ENCODE data around the gene APPBP2.
"Not testable (repeated sequence)": the region's sequence is repeated elsewhere in the genome, so short reads cannot be mapped to it uniquely, and the experiment has no call there.

The APPBP2 gene

GRCh38 chr17:60524463-60525327, 1.3 kb downstream of the APPBP2 start:
- WGBS (ENCODE audit: insufficient coverage), result no CpG with 5 or more reads among the region's 9 CpGs
- ChIA-PET POLR2A (no interaction called here), CTCF (interaction anchor here (2.2 kb wide), 1 partner anchor 75 kb away, joined by 10 read pairs; the partner anchor contains the start of gene PPM1D)
- Histone ChIP-seq H3K4me3 (ENCODE audit: control insufficient read depth in 1 of 7, extremely low read depth in 1 of 7, insufficient read depth in 4 of 7, low read depth in 2 of 7, low read length in 6 of 7) (peak overlapping the region; percentile 86 to 100 (median 97)), H3K27ac (ENCODE audit: insufficient read depth in 1 of 2, low read depth in 1 of 2, low read length in 2 of 2, poor library complexity in 1 of 2, severe bottlenecking in 2 of 2) (peak overlapping the region; percentile 91 to 95), H3K4me1 (ENCODE audit: control extremely low read depth in 1 of 4, control insufficient read depth in 4 of 4, insufficient read depth in 4 of 4, low read length in 3 of 4) (peaks cover 15 to 29% (median 18%) of the 10 kb centered on the region in 4 experiments), H3K36me3 (ENCODE audit: control insufficient read depth in 4 of 4, insufficient read depth in 4 of 4, low read length in 3 of 4) (peaks cover 0 to 10% (median 6%) of the 10 kb centered on the region in 4 experiments), H3K27me3 (replicated peaks in 2 of 5; ENCODE audit: control insufficient read depth in 4 of 5, insufficient read depth in 5 of 5, low read length in 4 of 5) (no peaks in the 10 kb centered on the region), H3K9me3 (ENCODE audit: control extremely low read depth in 1 of 5, control insufficient read depth in 4 of 5, insufficient read depth in 2 of 5, low read depth in 1 of 5, low read length in 4 of 5) (no peaks in the 10 kb centered on the region)
- DNase-seq, result peak in 2 of 3 donors; percentile 13 to 28

- Histone ChIP-seq H3K4me1 (ENCODE audit: control extremely low read depth in 1 of 4, control insufficient read depth in 4 of 4, insufficient read depth in 4 of 4, low read length in 3 of 4) (peaks cover 15 to 29% (median 18%) of the 10 kb centered on the region in 4 experiments), H3K27me3 (replicated peaks in 2 of 5; ENCODE audit: control insufficient read depth in 4 of 5, insufficient read depth in 5 of 5, low read length in 4 of 5) (no peaks in the 10 kb centered on the region), H3K27ac (ENCODE audit: insufficient read depth in 1 of 2, low read depth in 1 of 2, low read length in 2 of 2, poor library complexity in 1 of 2, severe bottlenecking in 2 of 2) (peak overlapping the region in 1 of 2 experiments; percentile 4), H3K36me3 (ENCODE audit: control insufficient read depth in 4 of 4, insufficient read depth in 4 of 4, low read length in 3 of 4) (peaks cover 2 to 17% (median 8%) of the 10 kb centered on the region in 4 experiments), H3K4me3 (ENCODE audit: control insufficient read depth in 1 of 7, extremely low read depth in 1 of 7, insufficient read depth in 4 of 7, low read depth in 2 of 7, low read length in 6 of 7) (peak overlapping the region in 3 of 7 experiments; percentile 87 to 97 (median 96)), H3K9me3 (ENCODE audit: control extremely low read depth in 1 of 5, control insufficient read depth in 4 of 5, insufficient read depth in 2 of 5, low read depth in 1 of 5, low read length in 4 of 5) (no peaks in the 10 kb centered on the region)
- no peak for DNase-seq
- CTCF ChIA-PET, result interaction anchor here (1.1 to 2.2 kb wide), 2 partner anchors 10 to 76 kb away, joined by 4 to 10 read pairs; partner anchors contain the start of gene PPM1D
- POLR2A ChIA-PET, result no interaction called here
- WGBS (ENCODE audit: insufficient coverage), result no CpG with 5 or more reads among the region's 1 CpG
Measured at GRCh38 chr17:60523822-60524221, 2.2 kb downstream of the APPBP2 start.

- no peaks in the 10 kb centered on the region for H3K9me3 ChIP-seq (ENCODE audit: control extremely low read depth in 1 of 5, control insufficient read depth in 4 of 5, insufficient read depth in 2 of 5, low read depth in 1 of 5, low read length in 4 of 5)
- no peak overlapping the region for H3K27ac ChIP-seq (ENCODE audit: insufficient read depth in 1 of 2, low read depth in 1 of 2, low read length in 2 of 2, poor library complexity in 1 of 2, severe bottlenecking in 2 of 2)
- H3K4me3 ChIP-seq (ENCODE audit: control insufficient read depth in 1 of 7, extremely low read depth in 1 of 7, insufficient read depth in 4 of 7, low read depth in 2 of 7, low read length in 6 of 7), result no peak overlapping the region
- 94% methylated on average over 2 of the region's 3 CpGs for WGBS (ENCODE audit: insufficient coverage)
- DNase-seq, result no peak
- H3K4me1 ChIP-seq (ENCODE audit: control extremely low read depth in 1 of 4, control insufficient read depth in 4 of 4, insufficient read depth in 4 of 4, low read length in 3 of 4), result peaks cover 15 to 30% (median 19%) of the 10 kb centered on the region in 4 experiments
- POLR2A ChIA-PET, result no interaction called here
- no peaks in the 10 kb centered on the region for H3K27me3 ChIP-seq (replicated peaks in 2 of 5; ENCODE audit: control insufficient read depth in 4 of 5, insufficient read depth in 5 of 5, low read length in 4 of 5)
- CTCF ChIA-PET, result interaction anchor here (1.1 to 2.2 kb wide), 3 partner anchors 10 to 77 kb away, joined by 3 to 10 read pairs (median 4); partner anchors contain the start of gene PPM1D
- H3K36me3 ChIP-seq (ENCODE audit: control insufficient read depth in 4 of 4, insufficient read depth in 4 of 4, low read length in 3 of 4), result peaks cover 2 to 19% (median 10%) of the 10 kb centered on the region in 4 experiments
Measured at GRCh38 chr17:60522889-60523626, 3.0 kb downstream of the APPBP2 start.

GRCh38 chr17:60519795-60520194, 6.2 kb downstream of the APPBP2 start:
- Histone ChIP-seq H3K36me3 (ENCODE audit: control insufficient read depth in 4 of 4, insufficient read depth in 4 of 4, low read length in 3 of 4) (peaks cover 2 to 20% (median 12%) of the 10 kb centered on the region in 4 experiments), H3K27ac (ENCODE audit: insufficient read depth in 1 of 2, low read depth in 1 of 2, low read length in 2 of 2, poor library complexity in 1 of 2, severe bottlenecking in 2 of 2) (no peak overlapping the region), H3K27me3 (replicated peaks in 2 of 5; ENCODE audit: control insufficient read depth in 4 of 5, insufficient read depth in 5 of 5, low read length in 4 of 5) (no peaks in the 10 kb centered on the region), H3K9me3 (ENCODE audit: control extremely low read depth in 1 of 5, control insufficient read depth in 4 of 5, insufficient read depth in 2 of 5, low read depth in 1 of 5, low read length in 4 of 5) (no peaks in the 10 kb centered on the region), H3K4me1 (ENCODE audit: control extremely low read depth in 1 of 4, control insufficient read depth in 4 of 4, insufficient read depth in 4 of 4, low read length in 3 of 4) (peaks cover 7 to 22% (median 12%) of the 10 kb centered on the region in 4 experiments), H3K4me3 (ENCODE audit: control insufficient read depth in 1 of 7, extremely low read depth in 1 of 7, insufficient read depth in 4 of 7, low read depth in 2 of 7, low read length in 6 of 7) (no peak overlapping the region)
- DNase-seq, result no peak
- CTCF ChIA-PET, result no interaction called here
- WGBS (ENCODE audit: insufficient coverage), result 100% methylated on average over 1 of the region's 4 CpGs
- POLR2A ChIA-PET, result no interaction called here

- H3K27me3 ChIP-seq (replicated peaks in 2 of 5; ENCODE audit: control insufficient read depth in 4 of 5, insufficient read depth in 5 of 5, low read length in 4 of 5); H3K9me3 ChIP-seq (ENCODE audit: control extremely low read depth in 1 of 5, control insufficient read depth in 4 of 5, insufficient read depth in 2 of 5, low read depth in 1 of 5, low read length in 4 of 5); H3K27ac ChIP-seq (ENCODE audit: insufficient read depth in 1 of 2, low read depth in 1 of 2, low read length in 2 of 2, poor library complexity in 1 of 2, severe bottlenecking in 2 of 2); H3K4me3 ChIP-seq (ENCODE audit: control insufficient read depth in 1 of 7, extremely low read depth in 1 of 7, insufficient read depth in 4 of 7, low read depth in 2 of 7, low read length in 6 of 7); POLR2A ChIA-PET; DNase-seq; CTCF ChIA-PET; H3K4me1 ChIP-seq (ENCODE audit: control extremely low read depth in 1 of 4, control insufficient read depth in 4 of 4, insufficient read depth in 4 of 4, low read length in 3 of 4): not testable (repeated sequence)
- peaks cover 11 to 24% (median 16%) of the 10 kb centered on the region in 4 experiments for H3K36me3 ChIP-seq (ENCODE audit: control insufficient read depth in 4 of 4, insufficient read depth in 4 of 4, low read length in 3 of 4)
- 100% methylated on average over 4 of the region's 6 CpGs for WGBS (ENCODE audit: insufficient coverage)
Measured at GRCh38 chr17:60515683-60516082, 10.4 kb downstream of the APPBP2 start.

GRCh38 chr17:60515199-60515598, 10.8 kb downstream of the APPBP2 start:
- peaks cover 15 to 26% (median 17%) of the 10 kb centered on the region in 4 experiments for H3K36me3 ChIP-seq (ENCODE audit: control insufficient read depth in 4 of 4, insufficient read depth in 4 of 4, low read length in 3 of 4)
- DNase-seq, POLR2A ChIA-PET: not testable (repeated sequence)

More at GRCh38 chr17:60515199-60515598, 10.8 kb downstream of the APPBP2 start:
- 100% methylated on average over 4 of the region's 5 CpGs for WGBS (ENCODE audit: insufficient coverage)
- H3K4me1 ChIP-seq (ENCODE audit: control extremely low read depth in 1 of 4, control insufficient read depth in 4 of 4, insufficient read depth in 4 of 4, low read length in 3 of 4); H3K27me3 ChIP-seq (replicated peaks in 2 of 5; ENCODE audit: control insufficient read depth in 4 of 5, insufficient read depth in 5 of 5, low read length in 4 of 5); H3K9me3 ChIP-seq (ENCODE audit: control extremely low read depth in 1 of 5, control insufficient read depth in 4 of 5, insufficient read depth in 2 of 5, low read depth in 1 of 5, low read length in 4 of 5); CTCF ChIA-PET; H3K4me3 ChIP-seq (ENCODE audit: control insufficient read depth in 1 of 7, extremely low read depth in 1 of 7, insufficient read depth in 4 of 7, low read depth in 2 of 7, low read length in 6 of 7); H3K27ac ChIP-seq (ENCODE audit: insufficient read depth in 1 of 2, low read depth in 1 of 2, low read length in 2 of 2, poor library complexity in 1 of 2, severe bottlenecking in 2 of 2): not testable (repeated sequence)
